OCI-LY1 (cell line): ENCODE data around the gene TPD52L1.

ENCODE experiments used
- EZH2 ChIP-seq: fragments of 200-600 bp; sonication (generic), shearing (Covaris generic); IDR thresholded peaks from 2 replicates; pipeline ENCODE4 v1.8.0; 2017; ENCODE audit warnings: borderline replicate concordance, mixed run types, mild to moderate bottlenecking, antibody characterized with exemption, low read length, moderate library complexity, mixed read lengths
- TF ChIP-seq, protein P1 (sequence below): fragments of 200-600 bp; sonication (generic), shearing (Covaris generic); IDR thresholded peaks from 2 replicates; pipeline ENCODE4 v1.5.1; 2017; ENCODE audit warnings: mild to moderate bottlenecking, antibody characterized with exemption, low read length, moderate library complexity, mixed read lengths

GRCh38 chr6:125195526-125195925 lies 42.0 kb downstream of the TPD52L1 start:
- TF ChIP-seq, protein P1, sequence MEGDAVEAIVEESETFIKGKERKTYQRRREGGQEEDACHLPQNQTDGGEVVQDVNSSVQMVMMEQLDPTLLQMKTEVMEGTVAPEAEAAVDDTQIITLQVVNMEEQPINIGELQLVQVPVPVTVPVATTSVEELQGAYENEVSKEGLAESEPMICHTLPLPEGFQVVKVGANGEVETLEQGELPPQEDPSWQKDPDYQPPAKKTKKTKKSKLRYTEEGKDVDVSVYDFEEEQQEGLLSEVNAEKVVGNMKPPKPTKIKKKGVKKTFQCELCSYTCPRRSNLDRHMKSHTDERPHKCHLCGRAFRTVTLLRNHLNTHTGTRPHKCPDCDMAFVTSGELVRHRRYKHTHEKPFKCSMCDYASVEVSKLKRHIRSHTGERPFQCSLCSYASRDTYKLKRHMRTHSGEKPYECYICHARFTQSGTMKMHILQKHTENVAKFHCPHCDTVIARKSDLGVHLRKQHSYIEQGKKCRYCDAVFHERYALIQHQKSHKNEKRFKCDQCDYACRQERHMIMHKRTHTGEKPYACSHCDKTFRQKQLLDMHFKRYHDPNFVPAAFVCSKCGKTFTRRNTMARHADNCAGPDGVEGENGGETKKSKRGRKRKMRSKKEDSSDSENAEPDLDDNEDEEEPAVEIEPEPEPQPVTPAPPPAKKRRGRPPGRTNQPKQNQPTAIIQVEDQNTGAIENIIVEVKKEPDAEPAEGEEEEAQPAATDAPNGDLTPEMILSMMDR, result no peak
- no peak for TF ChIP-seq EZH2
